ENCODE results near the gene TBXA2R. TPM values are rescaled to one million over a fixed set of nuclear protein-coding genes. Genes with fewer than 3 reads are reported as not detected.

The TBXA2R gene
- total RNA-seq, 1 experiment from 2014 or later = 1.3 TPM

- TF ChIP-seq, protein P1, sequence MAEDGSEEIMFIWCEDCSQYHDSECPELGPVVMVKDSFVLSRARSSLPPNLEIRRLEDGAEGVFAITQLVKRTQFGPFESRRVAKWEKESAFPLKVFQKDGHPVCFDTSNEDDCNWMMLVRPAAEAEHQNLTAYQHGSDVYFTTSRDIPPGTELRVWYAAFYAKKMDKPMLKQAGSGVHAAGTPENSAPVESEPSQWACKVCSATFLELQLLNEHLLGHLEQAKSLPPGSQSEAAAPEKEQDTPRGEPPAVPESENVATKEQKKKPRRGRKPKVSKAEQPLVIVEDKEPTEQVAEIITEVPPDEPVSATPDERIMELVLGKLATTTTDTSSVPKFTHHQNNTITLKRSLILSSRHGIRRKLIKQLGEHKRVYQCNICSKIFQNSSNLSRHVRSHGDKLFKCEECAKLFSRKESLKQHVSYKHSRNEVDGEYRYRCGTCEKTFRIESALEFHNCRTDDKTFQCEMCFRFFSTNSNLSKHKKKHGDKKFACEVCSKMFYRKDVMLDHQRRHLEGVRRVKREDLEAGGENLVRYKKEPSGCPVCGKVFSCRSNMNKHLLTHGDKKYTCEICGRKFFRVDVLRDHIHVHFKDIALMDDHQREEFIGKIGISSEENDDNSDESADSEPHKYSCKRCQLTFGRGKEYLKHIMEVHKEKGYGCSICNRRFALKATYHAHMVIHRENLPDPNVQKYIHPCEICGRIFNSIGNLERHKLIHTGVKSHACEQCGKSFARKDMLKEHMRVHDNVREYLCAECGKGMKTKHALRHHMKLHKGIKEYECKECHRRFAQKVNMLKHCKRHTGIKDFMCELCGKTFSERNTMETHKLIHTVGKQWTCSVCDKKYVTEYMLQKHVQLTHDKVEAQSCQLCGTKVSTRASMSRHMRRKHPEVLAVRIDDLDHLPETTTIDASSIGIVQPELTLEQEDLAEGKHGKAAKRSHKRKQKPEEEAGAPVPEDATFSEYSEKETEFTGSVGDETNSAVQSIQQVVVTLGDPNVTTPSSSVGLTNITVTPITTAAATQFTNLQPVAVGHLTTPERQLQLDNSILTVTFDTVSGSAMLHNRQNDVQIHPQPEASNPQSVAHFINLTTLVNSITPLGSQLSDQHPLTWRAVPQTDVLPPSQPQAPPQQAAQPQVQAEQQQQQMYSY (CRISPR knock-in tag; IDR thresholded peaks at IDR 0.05) = no peak
- TF ChIP-seq EMX1 (CRISPR knock-in tag; IDR thresholded peaks at IDR 0.05) = no peak
- TF ChIP-seq FOXK1 (CRISPR knock-in tag; IDR thresholded peaks at IDR 0.05) = no peak
- TF ChIP-seq CBFB (CRISPR knock-in tag; IDR thresholded peaks at IDR 0.05; ENCODE audit: low read depth) = no peak
- no peak for TF ChIP-seq ZNF416 (CRISPR knock-in tag; IDR thresholded peaks at IDR 0.05)
- TF ChIP-seq, protein P2, sequence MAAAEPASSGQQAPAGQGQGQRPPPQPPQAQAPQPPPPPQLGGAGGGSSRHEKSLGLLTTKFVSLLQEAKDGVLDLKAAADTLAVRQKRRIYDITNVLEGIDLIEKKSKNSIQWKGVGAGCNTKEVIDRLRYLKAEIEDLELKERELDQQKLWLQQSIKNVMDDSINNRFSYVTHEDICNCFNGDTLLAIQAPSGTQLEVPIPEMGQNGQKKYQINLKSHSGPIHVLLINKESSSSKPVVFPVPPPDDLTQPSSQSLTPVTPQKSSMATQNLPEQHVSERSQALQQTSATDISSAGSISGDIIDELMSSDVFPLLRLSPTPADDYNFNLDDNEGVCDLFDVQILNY (CRISPR knock-in tag; IDR thresholded peaks at IDR 0.05) = no peak
- no peak for TF ChIP-seq ZNF425 (CRISPR knock-in tag; conservative IDR thresholded peaks at IDR 0.05)
- TF ChIP-seq JAZF1 (CRISPR knock-in tag; IDR thresholded peaks at IDR 0.05) = no peak
- no peak for TF ChIP-seq NR1H2 (CRISPR knock-in tag; IDR thresholded peaks at IDR 0.05)
- no peak for TF ChIP-seq CREM (CRISPR knock-in tag; IDR thresholded peaks at IDR 0.05)
- TF ChIP-seq, protein P3, sequence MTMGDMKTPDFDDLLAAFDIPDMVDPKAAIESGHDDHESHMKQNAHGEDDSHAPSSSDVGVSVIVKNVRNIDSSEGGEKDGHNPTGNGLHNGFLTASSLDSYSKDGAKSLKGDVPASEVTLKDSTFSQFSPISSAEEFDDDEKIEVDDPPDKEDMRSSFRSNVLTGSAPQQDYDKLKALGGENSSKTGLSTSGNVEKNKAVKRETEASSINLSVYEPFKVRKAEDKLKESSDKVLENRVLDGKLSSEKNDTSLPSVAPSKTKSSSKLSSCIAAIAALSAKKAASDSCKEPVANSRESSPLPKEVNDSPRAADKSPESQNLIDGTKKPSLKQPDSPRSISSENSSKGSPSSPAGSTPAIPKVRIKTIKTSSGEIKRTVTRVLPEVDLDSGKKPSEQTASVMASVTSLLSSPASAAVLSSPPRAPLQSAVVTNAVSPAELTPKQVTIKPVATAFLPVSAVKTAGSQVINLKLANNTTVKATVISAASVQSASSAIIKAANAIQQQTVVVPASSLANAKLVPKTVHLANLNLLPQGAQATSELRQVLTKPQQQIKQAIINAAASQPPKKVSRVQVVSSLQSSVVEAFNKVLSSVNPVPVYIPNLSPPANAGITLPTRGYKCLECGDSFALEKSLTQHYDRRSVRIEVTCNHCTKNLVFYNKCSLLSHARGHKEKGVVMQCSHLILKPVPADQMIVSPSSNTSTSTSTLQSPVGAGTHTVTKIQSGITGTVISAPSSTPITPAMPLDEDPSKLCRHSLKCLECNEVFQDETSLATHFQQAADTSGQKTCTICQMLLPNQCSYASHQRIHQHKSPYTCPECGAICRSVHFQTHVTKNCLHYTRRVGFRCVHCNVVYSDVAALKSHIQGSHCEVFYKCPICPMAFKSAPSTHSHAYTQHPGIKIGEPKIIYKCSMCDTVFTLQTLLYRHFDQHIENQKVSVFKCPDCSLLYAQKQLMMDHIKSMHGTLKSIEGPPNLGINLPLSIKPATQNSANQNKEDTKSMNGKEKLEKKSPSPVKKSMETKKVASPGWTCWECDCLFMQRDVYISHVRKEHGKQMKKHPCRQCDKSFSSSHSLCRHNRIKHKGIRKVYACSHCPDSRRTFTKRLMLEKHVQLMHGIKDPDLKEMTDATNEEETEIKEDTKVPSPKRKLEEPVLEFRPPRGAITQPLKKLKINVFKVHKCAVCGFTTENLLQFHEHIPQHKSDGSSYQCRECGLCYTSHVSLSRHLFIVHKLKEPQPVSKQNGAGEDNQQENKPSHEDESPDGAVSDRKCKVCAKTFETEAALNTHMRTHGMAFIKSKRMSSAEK (CRISPR knock-in tag; IDR thresholded peaks at IDR 0.05; ENCODE audit: borderline replicate concordance) = no peak
- TF ChIP-seq ZNF512 (CRISPR knock-in tag; IDR thresholded peaks at IDR 0.05; ENCODE audit: borderline replicate concordance) = no peak
Measured at GRCh38 chr19:3610745-3611717, 4.4 kb upstream of the TBXA2R start (continued).
